Right renal cortex interstitium (tissue), 3 donors: ENCODE measurements around the gene UTY. TPM values are rescaled to one million over a fixed set of nuclear protein-coding genes. Genes with fewer than 3 reads are reported as not detected.
"Not testable (repeated sequence)": the region's sequence is repeated elsewhere in the genome, so short reads cannot be mapped to it uniquely, and the experiment has no call there.

Experiments used
- DNase-seq, 3 donors: peaks; one replicate each; pipeline ENCODE4 v3.0.0-alpha.2; 2013; ENCODE audit warnings: low read depth in 3 of 3, low spot score in 2 of 3
- polyA plus RNA-seq, 3 donors: library from polyadenylated mRNA; unstranded; fragments of 120-200 nt; gene quantifications; one replicate each; pipeline ENCODE4 v1.2.1, GENCODE V29; 2013; ENCODE audit not compliant: insufficient read length in 3 of 3

Gene UTY
- polyA plus RNA-seq, 3 donors: 24.8 to 26.0 (median 25.7) TPM

DNA sequence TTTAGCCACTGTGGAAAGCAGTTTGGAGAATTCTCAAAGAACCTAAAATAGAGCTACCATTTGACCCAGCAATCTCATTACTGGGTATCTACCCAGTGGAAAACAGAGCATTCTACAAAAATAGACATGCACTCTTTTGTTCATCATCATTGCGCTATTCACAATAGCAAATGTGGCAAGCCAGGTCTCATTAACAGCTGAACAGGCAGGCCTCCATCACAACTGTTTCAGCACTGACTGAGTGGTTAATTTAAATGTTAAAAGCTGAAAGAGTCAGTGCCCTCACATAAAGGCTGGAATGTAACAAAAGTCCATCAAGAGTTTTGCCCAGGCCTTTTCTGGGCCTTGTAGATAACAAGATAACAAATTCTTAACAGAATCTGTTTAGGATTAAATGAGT is 166.9 kb downstream of the UTY start:
- DNase-seq: no peak

DNA sequence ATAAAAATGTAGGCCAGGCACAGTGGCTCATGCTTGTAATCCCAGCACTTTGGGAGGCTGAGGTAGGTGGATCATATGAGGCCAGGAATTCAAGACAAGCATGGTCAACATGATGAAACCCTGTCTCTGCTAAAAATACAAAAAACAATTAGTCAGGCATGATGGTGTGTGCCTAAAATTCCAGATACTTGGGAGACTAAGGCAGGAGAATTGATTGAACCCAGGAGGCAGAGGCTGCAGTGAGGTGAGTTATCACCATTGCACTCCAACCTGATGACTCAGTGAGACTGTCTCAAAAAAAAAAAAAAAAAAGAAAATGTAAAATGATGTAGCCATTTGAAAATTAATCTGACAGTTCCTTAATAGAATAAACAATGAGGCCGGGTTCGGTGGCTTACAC is 171.9 kb downstream of the UTY start:
- no peak for DNase-seq

DNA sequence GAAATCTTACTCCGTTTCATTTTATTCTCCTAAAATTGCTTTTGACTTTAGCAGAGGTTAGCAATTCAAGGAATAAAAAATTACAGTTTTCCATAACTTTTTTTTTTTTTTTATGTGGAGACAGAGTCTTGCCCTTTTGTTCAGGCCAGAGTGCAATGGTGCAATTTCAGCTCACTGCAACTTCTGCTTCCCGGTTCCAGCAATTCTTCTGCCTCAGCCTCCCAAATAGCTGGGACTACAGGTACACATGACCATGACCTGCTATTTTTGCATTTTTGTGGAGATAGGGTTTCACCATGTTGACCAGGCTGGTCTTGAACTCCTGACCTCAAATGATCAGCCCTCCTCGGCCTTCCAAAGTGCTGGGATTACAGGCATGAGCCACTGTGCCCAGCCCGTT is 179.0 kb downstream of the UTY start:
- DNase-seq: no peak

DNA sequence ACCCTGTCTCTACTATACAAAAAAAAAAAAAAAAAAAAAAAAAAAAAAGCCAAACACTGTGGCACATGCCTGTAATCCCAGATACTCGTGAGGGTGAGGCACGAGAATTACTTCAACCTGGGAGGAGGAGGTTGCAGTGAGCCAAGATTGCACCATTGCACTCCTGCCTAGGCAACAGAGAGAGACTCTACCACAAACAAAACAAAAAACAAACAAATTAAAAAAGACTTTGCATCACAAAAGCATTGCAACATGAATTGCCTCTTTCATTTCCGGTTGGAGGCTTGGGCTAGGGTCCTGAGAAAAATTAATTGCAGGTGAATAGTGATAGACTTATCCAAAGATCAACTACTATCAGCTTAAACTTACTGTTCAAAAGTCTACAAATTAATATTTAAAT is 180.4 kb downstream of the UTY start:
- DNase-seq: no peak

DNA sequence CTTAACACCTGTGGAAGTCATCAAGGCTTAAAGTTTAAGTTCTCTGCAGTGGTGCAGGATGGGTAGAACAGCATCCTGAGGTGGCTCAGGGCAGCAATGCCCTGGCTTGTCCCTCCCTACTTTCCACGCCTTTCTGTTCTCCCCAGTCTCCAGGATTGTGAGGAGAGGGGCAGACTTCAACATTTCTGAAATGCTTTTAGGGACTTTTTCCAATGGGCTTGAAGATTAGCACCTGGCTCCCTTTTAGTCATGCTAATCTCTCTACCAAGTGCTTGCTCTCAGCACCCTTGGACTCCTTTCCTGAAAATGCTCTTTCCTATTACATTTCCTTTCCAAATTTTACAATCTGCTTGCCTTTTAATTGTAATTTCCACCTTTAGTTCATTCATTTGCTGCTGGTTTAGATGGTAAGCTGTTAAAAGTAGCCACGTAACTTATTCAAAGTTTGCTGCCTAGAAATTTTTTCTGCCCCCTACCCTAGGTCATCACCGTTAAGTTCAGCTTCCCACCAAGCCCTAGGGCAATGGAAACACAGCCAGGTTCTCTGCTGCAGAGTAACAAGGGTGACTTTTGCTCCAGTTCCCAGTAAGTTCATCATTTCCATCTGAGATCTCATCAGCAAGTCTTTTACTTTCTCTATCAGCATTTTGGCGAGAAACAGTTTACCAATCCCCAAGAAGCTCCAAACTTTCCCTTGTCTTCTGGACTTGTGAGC is 183.5 kb downstream of the UTY start:
- no peak for DNase-seq

DNA sequence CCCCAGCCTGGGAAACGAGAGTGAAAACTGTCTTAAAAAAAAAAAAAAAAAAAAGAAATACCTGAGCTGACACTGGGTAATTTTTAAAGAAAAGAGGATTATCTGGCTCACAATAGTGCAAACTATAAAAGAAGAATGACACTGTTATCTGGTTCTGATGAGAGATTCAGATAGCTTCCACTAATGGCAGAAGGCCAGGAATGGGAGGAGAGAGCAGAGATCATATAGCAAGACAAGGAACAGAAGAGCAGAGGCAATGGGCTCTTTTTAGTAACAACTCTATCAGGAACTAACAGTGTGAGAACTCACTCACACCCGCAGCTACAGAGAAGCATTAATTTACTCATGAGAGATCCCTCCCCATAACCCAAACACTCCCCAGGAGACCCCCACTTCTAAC is 184.8 kb downstream of the UTY start:
- no peak for DNase-seq

DNA sequence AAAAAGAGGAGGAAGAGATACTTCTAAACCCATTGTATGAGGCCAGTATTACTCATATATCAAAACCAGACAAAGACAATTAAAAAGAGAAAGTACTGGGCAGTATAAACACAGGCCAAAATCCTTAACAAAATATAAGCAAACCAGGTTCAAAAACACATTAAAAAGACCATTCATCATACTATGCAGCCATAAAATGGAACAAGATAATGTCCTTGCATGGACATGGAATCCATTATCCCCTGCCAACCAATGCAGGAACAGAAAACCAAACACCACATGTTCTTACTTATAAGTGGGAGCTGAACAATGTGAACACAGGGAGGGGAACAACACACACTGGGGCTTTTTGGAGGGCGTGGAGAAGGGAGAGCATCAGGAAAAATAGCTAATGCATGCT is 188.6 kb downstream of the UTY start:
- DNase-seq: no peak

DNA sequence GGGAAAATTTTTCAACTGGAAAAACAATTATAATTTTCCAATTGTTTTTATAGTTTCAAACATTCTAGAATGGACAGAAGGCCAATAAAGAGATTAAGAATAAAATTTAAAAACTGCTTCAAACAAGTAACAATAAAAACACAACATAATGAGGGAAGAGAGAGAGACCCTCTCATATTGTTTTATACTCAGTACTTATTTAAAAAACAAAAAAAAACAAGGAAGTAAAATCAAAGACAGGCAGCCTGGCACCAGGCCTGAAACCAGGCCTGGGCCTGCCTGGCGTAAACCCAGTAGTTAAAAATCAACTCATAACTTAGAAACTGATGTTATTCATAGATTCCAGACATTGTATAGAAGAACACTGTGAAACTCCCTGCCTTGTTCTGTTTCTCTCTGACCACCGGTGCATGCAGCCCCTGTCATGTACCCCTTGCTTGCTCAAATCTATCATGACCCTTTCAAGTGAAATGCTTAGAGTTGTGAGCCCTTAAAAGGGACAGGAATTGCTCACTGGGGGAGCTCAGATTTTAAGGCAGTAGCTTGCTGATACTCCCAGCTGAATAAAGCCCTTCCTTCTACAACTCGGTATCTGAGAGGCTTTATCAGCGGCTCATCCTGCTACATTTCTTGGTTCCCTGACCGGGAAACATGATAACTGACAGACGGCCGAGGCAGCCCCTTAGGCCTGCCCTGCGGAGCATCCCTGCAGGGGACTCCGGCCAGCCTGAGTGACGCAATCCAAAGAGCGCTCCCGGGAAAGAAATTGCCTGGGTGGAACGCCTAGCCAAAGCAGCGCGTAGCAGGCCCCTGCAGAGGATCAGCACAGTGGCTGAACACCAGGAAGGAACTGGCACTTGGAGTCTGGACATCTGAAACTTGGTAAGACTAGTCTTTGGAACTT is 197.4 kb downstream of the UTY start:
- DNase-seq: not testable (repeated sequence)

DNA sequence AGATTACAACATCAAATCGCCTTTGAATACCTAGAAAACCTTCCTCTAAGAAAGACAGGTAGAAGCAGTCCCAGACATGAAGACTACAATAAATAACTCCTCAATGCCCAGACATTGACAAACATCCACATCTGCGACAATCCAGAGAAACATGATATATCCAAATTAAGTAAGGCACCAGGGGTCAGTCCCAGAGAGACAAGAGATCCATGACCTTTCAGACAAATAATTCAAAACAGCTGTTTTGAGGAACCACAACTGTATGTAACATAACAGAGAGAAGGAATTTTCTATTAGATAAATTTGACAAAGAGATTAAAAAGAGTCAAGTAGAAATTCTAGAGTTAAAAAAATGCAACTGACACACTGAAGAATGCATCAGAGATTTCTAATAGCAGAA is 200.3 kb downstream of the UTY start:
- no peak for DNase-seq

DNA sequence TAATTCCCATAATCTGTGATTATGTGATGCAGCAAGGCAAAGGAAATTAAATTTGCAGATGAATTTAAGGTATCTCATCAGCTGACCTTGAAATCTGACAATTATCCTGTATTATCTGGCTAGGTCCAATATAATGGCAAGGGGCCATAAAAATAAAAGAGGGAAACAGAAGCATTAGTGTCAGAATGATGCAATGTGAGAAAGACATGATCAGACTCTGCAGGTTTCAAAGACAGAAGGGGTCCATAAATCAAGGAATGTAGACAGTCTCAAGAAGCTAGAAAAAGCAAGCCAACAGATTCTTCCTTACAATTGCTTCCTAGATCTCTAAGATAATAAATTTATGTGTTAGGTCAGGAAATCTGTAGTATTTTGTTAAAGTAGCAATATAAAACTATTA is 208.1 kb downstream of the UTY start:
- no peak for DNase-seq

DNA sequence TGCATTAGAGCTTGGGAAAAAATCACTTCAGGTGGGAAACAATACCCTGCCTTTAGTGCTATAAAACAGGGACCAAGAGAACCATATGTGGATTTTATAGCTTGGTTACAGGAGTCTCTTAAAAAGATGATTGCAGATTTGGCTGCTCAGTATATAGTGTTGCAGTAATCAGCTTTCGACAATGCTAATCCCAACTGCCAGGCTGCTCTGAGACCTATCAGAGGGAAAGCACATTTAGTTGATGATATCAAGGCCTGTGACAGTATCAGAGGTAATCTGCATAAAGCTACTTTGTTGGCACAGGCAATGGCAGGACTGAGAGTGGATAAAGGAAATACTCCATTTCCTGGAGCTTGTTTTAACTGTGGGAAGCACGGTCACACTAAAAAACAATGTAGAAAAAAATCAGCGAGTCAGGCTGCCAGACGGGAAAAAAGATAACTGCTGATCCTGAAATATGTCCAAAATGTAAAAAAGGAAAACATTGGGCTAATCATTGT is 225.8 kb downstream of the UTY start:
- not testable (repeated sequence) for DNase-seq

DNA sequence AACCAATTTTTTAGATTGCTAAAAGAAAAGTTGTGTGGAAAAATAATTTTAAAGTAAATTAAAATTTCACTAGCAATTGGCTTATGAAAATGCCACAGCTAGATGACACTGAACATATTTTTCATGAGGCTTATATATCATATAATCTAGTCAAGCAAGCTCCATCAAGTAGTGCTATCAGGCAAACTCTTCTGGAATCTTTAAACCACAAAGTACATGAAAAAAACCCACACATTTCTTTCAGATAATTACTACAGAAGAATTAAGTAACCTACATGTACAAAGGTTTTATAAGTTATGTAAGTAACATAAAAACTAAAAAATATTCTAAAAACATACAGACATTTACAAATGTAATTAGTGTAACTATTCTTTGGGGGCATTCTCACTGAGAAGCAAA is 229.4 kb downstream of the UTY start:
- no peak for DNase-seq

DNA sequence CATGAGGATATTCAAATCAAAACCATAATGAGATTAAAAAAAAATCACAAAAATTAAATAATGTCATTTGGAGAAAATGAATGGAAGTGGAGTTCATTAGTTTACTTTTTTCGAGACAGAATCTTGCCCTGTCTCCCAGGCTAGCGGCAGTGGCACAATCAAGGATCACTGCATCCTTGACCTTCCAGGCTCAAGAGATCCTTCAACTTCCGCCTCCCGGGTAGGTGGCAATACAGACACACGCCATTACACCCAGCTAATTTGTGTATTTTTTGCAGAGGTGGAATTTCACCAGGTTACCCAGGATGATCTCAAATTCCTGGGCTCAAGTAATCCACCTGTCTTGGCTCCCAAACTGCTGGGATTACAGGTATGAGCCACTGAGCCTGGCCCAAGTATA is 236.1 kb downstream of the UTY start:
- no peak for DNase-seq

DNA sequence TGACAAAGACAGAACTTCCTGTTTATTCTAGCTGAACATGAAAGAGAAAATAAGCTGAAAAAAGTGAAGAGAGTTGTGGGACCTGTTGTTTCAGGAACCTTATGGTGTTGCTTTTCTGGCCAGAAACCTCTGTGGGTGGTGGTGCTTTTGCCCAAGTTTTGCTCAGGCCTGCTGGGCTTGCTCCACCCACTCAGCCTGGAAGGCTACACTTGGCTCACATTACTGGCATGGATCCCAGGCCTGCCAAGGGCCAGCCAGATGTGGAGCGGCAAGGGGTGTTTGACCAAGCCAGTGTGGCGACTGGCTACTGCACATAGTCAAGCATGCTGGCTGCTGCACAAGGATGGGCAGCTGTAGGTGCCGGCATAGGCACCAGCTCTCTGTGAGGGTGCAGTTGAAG is 245.9 kb downstream of the UTY start:
- no peak for DNase-seq

DNA sequence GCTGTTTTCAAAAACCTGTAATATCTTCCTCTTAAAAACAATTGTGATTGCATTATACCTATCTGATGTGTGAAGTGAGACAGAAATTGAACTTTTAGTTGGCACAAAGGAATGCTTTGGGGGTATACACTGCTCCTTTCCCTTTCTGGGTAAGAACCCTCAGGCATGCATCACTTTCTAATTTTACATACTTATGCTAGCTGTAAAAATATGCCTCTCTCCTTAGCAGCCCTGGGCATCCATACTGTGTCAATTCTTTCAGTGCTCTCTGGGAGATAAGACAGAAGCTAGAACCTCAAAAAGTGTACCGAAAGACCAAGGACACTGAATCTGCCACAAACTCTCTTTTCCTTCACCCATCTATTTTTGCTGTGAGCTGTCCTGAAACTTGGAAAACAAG is 246.7 kb downstream of the UTY start:
- DNase-seq: no peak

DNA sequence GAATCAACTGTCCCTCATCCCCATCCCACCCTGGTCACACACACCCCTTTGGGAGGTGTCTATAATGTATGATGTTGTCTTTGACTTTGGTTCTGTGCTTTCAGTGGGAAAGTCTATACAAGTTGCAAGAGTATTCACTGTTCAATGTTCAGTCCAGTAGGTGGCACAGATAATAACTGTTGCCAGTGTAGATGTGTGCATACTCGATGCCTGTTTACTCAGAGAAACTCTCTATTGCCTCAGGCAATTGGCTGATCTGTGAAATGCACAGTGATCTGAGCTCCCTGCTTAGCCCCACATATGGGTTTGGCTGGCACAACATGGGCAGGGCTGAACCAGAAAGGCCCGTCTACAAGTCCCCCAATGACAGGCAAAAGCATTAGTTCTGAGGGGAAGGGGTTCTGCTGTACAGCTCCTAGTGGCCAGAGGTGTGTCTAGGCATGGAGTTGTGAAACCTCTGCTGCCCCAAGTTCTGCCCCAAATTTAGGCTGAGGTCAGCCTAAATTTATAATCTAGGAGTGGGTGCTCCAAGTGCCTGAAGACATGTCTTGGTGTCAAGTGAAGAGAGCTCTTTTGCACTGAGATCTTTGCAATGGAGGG is 252.4 kb downstream of the UTY start:
- no peak for DNase-seq

DNA sequence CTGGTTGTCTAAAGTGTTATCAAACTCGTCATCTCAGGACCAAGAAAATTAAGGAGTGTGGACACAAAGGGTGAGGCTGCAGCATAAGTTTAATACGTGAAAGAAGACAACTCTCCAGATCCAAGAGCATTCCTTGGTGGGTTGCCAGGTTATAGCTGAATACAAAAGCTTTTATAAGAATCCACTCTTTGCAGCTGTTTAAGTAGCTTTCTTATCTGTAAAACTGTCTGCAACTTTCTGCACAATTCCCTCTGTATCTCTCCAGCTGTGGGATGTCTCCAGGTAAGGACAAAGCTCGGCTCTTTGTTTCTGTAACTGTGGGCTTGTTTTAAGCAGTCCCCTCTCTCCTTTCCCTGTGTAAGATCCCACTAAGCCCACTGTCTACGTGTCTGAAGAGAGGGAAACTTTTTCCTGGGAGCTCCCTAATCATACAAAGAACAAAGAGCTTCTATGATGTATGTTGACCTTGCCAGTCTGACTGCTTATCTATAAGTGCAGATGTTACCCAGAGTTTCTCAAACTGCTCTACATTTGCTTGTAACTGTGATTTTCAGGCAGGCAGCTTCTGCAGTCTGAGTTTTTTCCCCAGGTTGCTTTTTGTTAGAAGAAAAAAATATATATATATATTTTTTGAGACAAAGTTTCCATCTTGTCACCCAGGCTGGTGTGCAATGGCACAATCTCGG is 268.7 kb downstream of the UTY start:
- DNase-seq: no peak

DNA sequence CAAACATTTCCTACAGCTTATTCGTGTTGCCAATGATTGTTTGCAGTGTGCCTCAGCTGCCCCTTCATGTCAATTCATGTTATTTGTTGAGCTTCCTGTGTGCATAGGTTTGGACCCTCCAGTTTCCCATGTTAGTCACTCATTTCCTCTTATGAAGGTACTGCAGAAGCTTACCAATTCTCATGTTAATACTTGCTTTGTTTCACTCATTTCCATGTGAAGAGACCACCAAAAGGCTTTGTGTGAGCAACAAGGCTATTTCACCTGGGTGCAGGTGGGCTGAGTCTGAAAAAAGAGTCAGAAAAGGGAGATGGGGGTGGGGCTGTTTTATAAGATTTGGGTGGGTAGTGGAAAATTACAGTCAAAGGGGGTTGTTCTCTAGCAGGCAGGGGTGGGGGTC is 274.6 kb downstream of the UTY start:
- DNase-seq: no peak
